Measurements from ENCODE around the gene NOL12.

- TF ChIP-seq EP300 (IDR thresholded peaks at IDR 0.05; ENCODE audit: low read depth): no peak
- TF ChIP-seq CTCF (IDR thresholded peaks at IDR 0.05): no peak
- TF ChIP-seq POLR2A (IDR thresholded peaks at IDR 0.05): no peak
Measured at GRCh38 chr22:37703906-37704305, 17.8 kb downstream of the NOL12 start.
